Fibroblast of lung (primary cell): ENCODE measurements around the gene SDHC.

Experiments used
- EZH2 ChIP-seq: IDR thresholded peaks from 2 replicates; pipeline ENCODE4 v1.5.1; 2012; ENCODE audit warnings: low read length, control low read depth, mild to moderate bottlenecking; ENCODE audit errors: missing control alignments
- TF ChIP-seq, protein P1 (sequence below), 2 donors: IDR thresholded peaks in 1 of 2; conservative IDR thresholded peaks in 1 of 2; 1 replicate in 1 of 2; 2 replicates in 1 of 2; pipeline ENCODE4 v1.5.1; 2011 to 2012; ENCODE audit warnings: low read length in 2 of 2, control low read depth in 1 of 2, inconsistent platforms in 1 of 2, low read depth in 1 of 2, mild to moderate bottlenecking in 1 of 2

- TF ChIP-seq, protein P1, sequence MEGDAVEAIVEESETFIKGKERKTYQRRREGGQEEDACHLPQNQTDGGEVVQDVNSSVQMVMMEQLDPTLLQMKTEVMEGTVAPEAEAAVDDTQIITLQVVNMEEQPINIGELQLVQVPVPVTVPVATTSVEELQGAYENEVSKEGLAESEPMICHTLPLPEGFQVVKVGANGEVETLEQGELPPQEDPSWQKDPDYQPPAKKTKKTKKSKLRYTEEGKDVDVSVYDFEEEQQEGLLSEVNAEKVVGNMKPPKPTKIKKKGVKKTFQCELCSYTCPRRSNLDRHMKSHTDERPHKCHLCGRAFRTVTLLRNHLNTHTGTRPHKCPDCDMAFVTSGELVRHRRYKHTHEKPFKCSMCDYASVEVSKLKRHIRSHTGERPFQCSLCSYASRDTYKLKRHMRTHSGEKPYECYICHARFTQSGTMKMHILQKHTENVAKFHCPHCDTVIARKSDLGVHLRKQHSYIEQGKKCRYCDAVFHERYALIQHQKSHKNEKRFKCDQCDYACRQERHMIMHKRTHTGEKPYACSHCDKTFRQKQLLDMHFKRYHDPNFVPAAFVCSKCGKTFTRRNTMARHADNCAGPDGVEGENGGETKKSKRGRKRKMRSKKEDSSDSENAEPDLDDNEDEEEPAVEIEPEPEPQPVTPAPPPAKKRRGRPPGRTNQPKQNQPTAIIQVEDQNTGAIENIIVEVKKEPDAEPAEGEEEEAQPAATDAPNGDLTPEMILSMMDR (conservative IDR thresholded peaks at IDR 0.05 in 1 of 2, IDR thresholded peaks at IDR 0.05 in 1 of 2; ENCODE audit: low read depth in 1 of 2, low read length in 2 of 2): no peak
- TF ChIP-seq EZH2: no peak
These were observed 4.3 kb upstream of the SDHC start, which contains the start of gene MPZ for GRCh38 chr1:161309868-161310267.
